ENCODE data around the gene ACTN4. TPM values are rescaled to one million over a fixed set of nuclear protein-coding genes. Genes with fewer than 3 reads are reported as not detected.
A peak's percentile ranks its signal among the peaks of the same experiment; 100 is the strongest.
"Not testable (repeated sequence)": the region's sequence is repeated elsewhere in the genome, so short reads cannot be mapped to it uniquely, and the experiment has no call there.

The ACTN4 gene
- total RNA-seq, 1 donor from 2014 or later: 127 TPM

- Histone ChIP-seq H3K36me3 (peaks cover 5% of the 10 kb centered on the region), H3K27me3 (no peaks in the 10 kb centered on the region), H3K4me1 (peaks cover 1% of the 10 kb centered on the region), H3F3A (ENCODE audit: low read depth) (peaks cover 4% of the 10 kb centered on the region), H3K9me3 (ENCODE audit: low read depth) (no peaks in the 10 kb centered on the region), H3K9ac (no peak overlapping the region), H3K4me3 (no peak overlapping the region), H2AFZ (replicated peaks) (no peak overlapping the region), H3K79me2 (ENCODE audit: low read depth) (peaks cover 17% of the 10 kb centered on the region), H4K20me1 (ENCODE audit: low read depth) (peaks cover 2% of the 10 kb centered on the region), H3K4me2 (no peak overlapping the region), H3K27ac (no peak overlapping the region)
- no peak for TF ChIP-seq EZH2 (IDR thresholded peaks at IDR 0.05)
- TF ChIP-seq CTCF (IDR thresholded peaks at IDR 0.05): no peak
- no peak for DNase-seq (ENCODE audit: low spot score)
- H3K27me3 Mint-ChIP-seq (ENCODE audit: insufficient read depth, low read depth): no peaks in the 10 kb centered on the region
- H3K4me3 Mint-ChIP-seq: no peak overlapping the region
- H3K9me3 Mint-ChIP-seq: no peaks in the 10 kb centered on the region
- H3K4me1 Mint-ChIP-seq: peaks cover 2% of the 10 kb centered on the region
- H3K36me3 Mint-ChIP-seq: peaks cover 17% of the 10 kb centered on the region
- no peak overlapping the region for H3K27ac Mint-ChIP-seq
Observed at GRCh38 chr19:38624822-38625221, 22.6 kb upstream of the ACTN4 start.

GRCh38 chr19:38626401-38626800 is 21.0 kb upstream of the ACTN4 start:
- no peak overlapping the region for H3K27ac ChIP-seq
- H3K4me1 ChIP-seq: no peaks in the 10 kb centered on the region
- no peaks in the 10 kb centered on the region for H3K9me3 ChIP-seq (ENCODE audit: low read depth)
- no peaks in the 10 kb centered on the region for H3K9me3 Mint-ChIP-seq
- H4K20me1 ChIP-seq (ENCODE audit: low read depth): peaks cover 8% of the 10 kb centered on the region
- no peak overlapping the region for H2AFZ ChIP-seq (replicated peaks)
- DNase-seq (ENCODE audit: low spot score): no peak
- H3K27ac Mint-ChIP-seq: no peak overlapping the region
- peaks cover 6% of the 10 kb centered on the region for H3K4me1 Mint-ChIP-seq
- H3K36me3 ChIP-seq: peaks cover 3% of the 10 kb centered on the region
- peaks cover 2% of the 10 kb centered on the region for H3K27me3 Mint-ChIP-seq (ENCODE audit: insufficient read depth, low read depth)
- H3K4me2 ChIP-seq: no peak overlapping the region
- no peak for TF ChIP-seq CTCF (IDR thresholded peaks at IDR 0.05)
- no peak for TF ChIP-seq EZH2 (IDR thresholded peaks at IDR 0.05)
- TF ChIP-seq EZH2phosphoT487 (IDR thresholded peaks at IDR 0.05): no peak
- H3F3A ChIP-seq (ENCODE audit: low read depth): peaks cover 2% of the 10 kb centered on the region
- H3K4me3 ChIP-seq: no peak overlapping the region
- peaks cover 2% of the 10 kb centered on the region for H3K79me2 ChIP-seq (ENCODE audit: low read depth)
- no peaks in the 10 kb centered on the region for H3K27me3 ChIP-seq
- H3K9ac ChIP-seq: no peak overlapping the region
- peaks cover 18% of the 10 kb centered on the region for H3K36me3 Mint-ChIP-seq
- no peak overlapping the region for H3K4me3 Mint-ChIP-seq

GRCh38 chr19:38629568-38629967 is 17.9 kb upstream of the ACTN4 start:
- Histone ChIP-seq H4K20me1 (ENCODE audit: low read depth) (peaks cover 14% of the 10 kb centered on the region), H3F3A (ENCODE audit: low read depth) (peaks cover 13% of the 10 kb centered on the region), H3K9ac (no peak overlapping the region), H3K4me2 (no peak overlapping the region), H2AFZ (replicated peaks) (no peak overlapping the region), H3K27ac (no peak overlapping the region), H3K4me1 (no peaks in the 10 kb centered on the region), H3K4me3 (no peak overlapping the region), H3K36me3 (no peaks in the 10 kb centered on the region), H3K27me3 (no peaks in the 10 kb centered on the region), H3K9me3 (ENCODE audit: low read depth) (no peaks in the 10 kb centered on the region), H3K79me2 (ENCODE audit: low read depth) (no peaks in the 10 kb centered on the region)
- no peak for DNase-seq (ENCODE audit: low spot score)
- TF ChIP-seq CTCF (IDR thresholded peaks at IDR 0.05) (no peak), EZH2 (IDR thresholded peaks at IDR 0.05) (no peak), EZH2phosphoT487 (IDR thresholded peaks at IDR 0.05) (no peak)
- H3K4me3 Mint-ChIP-seq: no peak overlapping the region
- H3K9me3 Mint-ChIP-seq: no peaks in the 10 kb centered on the region
- H3K4me1 Mint-ChIP-seq: peaks cover 12% of the 10 kb centered on the region
- no peak overlapping the region for H3K27ac Mint-ChIP-seq
- peaks cover 2% of the 10 kb centered on the region for H3K27me3 Mint-ChIP-seq (ENCODE audit: insufficient read depth, low read depth)
- H3K36me3 Mint-ChIP-seq: peaks cover 19% of the 10 kb centered on the region

GRCh38 chr19:38631301-38631700 is 16.1 kb upstream of the ACTN4 start:
- H3K9me3 Mint-ChIP-seq; H3K9ac ChIP-seq; H2AFZ ChIP-seq (replicated peaks); DNase-seq (ENCODE audit: low spot score); H3K4me3 ChIP-seq; H3K9me3 ChIP-seq (ENCODE audit: low read depth); H3K4me1 ChIP-seq; H3K4me3 Mint-ChIP-seq; H3K27ac ChIP-seq; H3K27me3 Mint-ChIP-seq (ENCODE audit: insufficient read depth, low read depth); H3K79me2 ChIP-seq (ENCODE audit: low read depth); H3K4me2 ChIP-seq; H3K27ac Mint-ChIP-seq; H3K36me3 ChIP-seq; H3K27me3 ChIP-seq: not testable (repeated sequence)
- Histone ChIP-seq H3F3A (ENCODE audit: low read depth) (peaks cover 13% of the 10 kb centered on the region), H4K20me1 (ENCODE audit: low read depth) (peaks cover 21% of the 10 kb centered on the region)
- Mint-ChIP-seq H3K4me1 (peaks cover 14% of the 10 kb centered on the region), H3K36me3 (peaks cover 18% of the 10 kb centered on the region)

GRCh38 chr19:38631811-38632475 is 15.5 kb upstream of the ACTN4 start:
- Histone ChIP-seq H3F3A (ENCODE audit: low read depth) (peaks cover 13% of the 10 kb centered on the region), H4K20me1 (ENCODE audit: low read depth) (peaks cover 25% of the 10 kb centered on the region)
- H3K36me3 ChIP-seq; H3K27me3 Mint-ChIP-seq (ENCODE audit: insufficient read depth, low read depth); H3K9ac ChIP-seq; H3K9me3 ChIP-seq (ENCODE audit: low read depth); DNase-seq (ENCODE audit: low spot score); H3K27ac Mint-ChIP-seq; H3K27ac ChIP-seq; H3K4me1 ChIP-seq; H3K27me3 ChIP-seq; H3K4me2 ChIP-seq; H2AFZ ChIP-seq (replicated peaks); H3K9me3 Mint-ChIP-seq; H3K4me3 ChIP-seq; H3K79me2 ChIP-seq (ENCODE audit: low read depth): not testable (repeated sequence)
- Mint-ChIP-seq H3K4me1 (peaks cover 14% of the 10 kb centered on the region), H3K36me3 (peaks cover 16% of the 10 kb centered on the region), H3K4me3 (peak overlapping the region; percentile 24)

Data from neural progenitor cell (in vitro differentiated cells).